ENCODE results near the gene IQSEC1. TPM values are rescaled to one million over a fixed set of nuclear protein-coding genes. Genes with fewer than 3 reads are reported as not detected.

The IQSEC1 gene
- total RNA-seq, 6 experiments from 2014 or later, result 21.1 to 25.1 (median 21.9) TPM

- no peaks in the 10 kb centered on the region for H3K9me3 Mint-ChIP-seq
- no peaks in the 10 kb centered on the region for H3K36me3 Mint-ChIP-seq (ENCODE audit: low read depth)
- no peak overlapping the region for H3K27ac Mint-ChIP-seq
Measured at GRCh38 chr3:13064159-13064868, 8.9 kb downstream of the IQSEC1 start.

GRCh38 chr3:13063225-13063624, 10.0 kb downstream of the IQSEC1 start:
- Mint-ChIP-seq H3K27me3 (ENCODE audit: insufficient read depth) (peaks cover 43% of the 10 kb centered on the region), H3K27ac (no peak overlapping the region), H3K4me1 (ENCODE audit: low read depth) (peaks cover 5% of the 10 kb centered on the region), H3K9me3 (no peaks in the 10 kb centered on the region), H3K36me3 (ENCODE audit: low read depth) (no peaks in the 10 kb centered on the region), H3K4me3 (no peak overlapping the region)
- TF ChIP-seq CTCF (IDR thresholded peaks at IDR 0.05), result no peak
- DNase-seq, result no peak

More at GRCh38 chr3:13064159-13064868, 8.9 kb downstream of the IQSEC1 start:
- Mint-ChIP-seq H3K27me3 (ENCODE audit: insufficient read depth) (peaks cover 38% of the 10 kb centered on the region), H3K4me1 (ENCODE audit: low read depth) (peaks cover 5% of the 10 kb centered on the region), H3K4me3 (no peak overlapping the region)
- DNase-seq, result no peak
- no peak for TF ChIP-seq CTCF (IDR thresholded peaks at IDR 0.05)

- no peaks in the 10 kb centered on the region for H3K9me3 Mint-ChIP-seq
- DNase-seq, result no peak
- no peak for TF ChIP-seq CTCF (IDR thresholded peaks at IDR 0.05)
- no peak overlapping the region for H3K27ac Mint-ChIP-seq
- H3K27me3 Mint-ChIP-seq (ENCODE audit: insufficient read depth), result peaks cover 43% of the 10 kb centered on the region
- no peak overlapping the region for H3K4me3 Mint-ChIP-seq
- H3K4me1 Mint-ChIP-seq (ENCODE audit: low read depth), result peaks cover 5% of the 10 kb centered on the region
- H3K36me3 Mint-ChIP-seq (ENCODE audit: low read depth), result no peaks in the 10 kb centered on the region
Measured at GRCh38 chr3:13062647-13063046, 10.6 kb downstream of the IQSEC1 start.

GRCh38 chr3:13060341-13060910, 12.8 kb downstream of the IQSEC1 start:
- Mint-ChIP-seq H3K4me3 (no peak overlapping the region), H3K27ac (no peak overlapping the region), H3K4me1 (ENCODE audit: low read depth) (peaks cover 5% of the 10 kb centered on the region), H3K27me3 (ENCODE audit: insufficient read depth) (peaks cover 41% of the 10 kb centered on the region), H3K9me3 (no peaks in the 10 kb centered on the region), H3K36me3 (ENCODE audit: low read depth) (no peaks in the 10 kb centered on the region)
- TF ChIP-seq CTCF (IDR thresholded peaks at IDR 0.05), result no peak
- no peak for DNase-seq

GRCh38 chr3:13058346-13059120, 14.7 kb downstream of the IQSEC1 start:
- peaks cover 43% of the 10 kb centered on the region for H3K27me3 Mint-ChIP-seq (ENCODE audit: insufficient read depth)
- peaks cover 5% of the 10 kb centered on the region for H3K4me1 Mint-ChIP-seq (ENCODE audit: low read depth)
- no peaks in the 10 kb centered on the region for H3K9me3 Mint-ChIP-seq
- no peak overlapping the region for H3K4me3 Mint-ChIP-seq
- DNase-seq, result no peak
- no peak for TF ChIP-seq CTCF (IDR thresholded peaks at IDR 0.05)
- no peaks in the 10 kb centered on the region for H3K36me3 Mint-ChIP-seq (ENCODE audit: low read depth)
- no peak overlapping the region for H3K27ac Mint-ChIP-seq

All from HFFc6 (cell line).